ENCODE data around the gene CT47A7. TPM values are rescaled to one million over a fixed set of nuclear protein-coding genes. Genes with fewer than 3 reads are reported as not detected.
"Not testable (repeated sequence)": the region's sequence is repeated elsewhere in the genome, so short reads cannot be mapped to it uniquely, and the experiment has no call there.

CT47A7 gene
- total RNA-seq (2014; rRNA removed; shearing (Covaris generic)), result 0.17 TPM in 1 of 2 replicates, not detected in the other
- polyA plus RNA-seq (2015; cell fraction: cytosol; rRNA removed), result not detected in 2 replicates
- not detected in 2 replicates for polyA plus RNA-seq (2015; cell fraction: nucleus; rRNA removed)

DNA sequence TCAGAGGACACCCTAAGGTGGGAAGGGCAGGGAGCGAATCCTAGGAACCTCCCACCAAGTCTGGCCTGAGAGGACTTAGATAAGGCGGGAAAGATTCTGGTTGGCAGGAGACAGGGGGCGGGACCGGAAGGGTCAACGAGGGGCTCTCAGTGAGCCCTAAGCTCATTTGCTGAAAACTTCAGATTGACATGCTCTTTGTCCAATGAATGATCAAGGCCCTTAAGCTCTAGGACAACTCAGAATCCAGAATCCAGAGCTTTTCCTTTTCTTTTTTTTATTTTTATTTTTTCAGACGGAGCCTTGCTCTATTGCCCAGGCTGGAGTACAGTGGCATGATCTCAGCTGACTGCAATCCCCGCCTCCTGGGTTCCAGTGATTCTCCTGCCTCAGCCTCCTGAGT lies at the start of gene CT47A7:
Gene CT47A7, minus strand, starts transcription at position 101 of the 400 bp plus-strand sequence. CDS start 255 bp downstream, outside the sequence.
- not testable (repeated sequence) for DNase-seq (ENCODE audit: low read depth)

DNA sequence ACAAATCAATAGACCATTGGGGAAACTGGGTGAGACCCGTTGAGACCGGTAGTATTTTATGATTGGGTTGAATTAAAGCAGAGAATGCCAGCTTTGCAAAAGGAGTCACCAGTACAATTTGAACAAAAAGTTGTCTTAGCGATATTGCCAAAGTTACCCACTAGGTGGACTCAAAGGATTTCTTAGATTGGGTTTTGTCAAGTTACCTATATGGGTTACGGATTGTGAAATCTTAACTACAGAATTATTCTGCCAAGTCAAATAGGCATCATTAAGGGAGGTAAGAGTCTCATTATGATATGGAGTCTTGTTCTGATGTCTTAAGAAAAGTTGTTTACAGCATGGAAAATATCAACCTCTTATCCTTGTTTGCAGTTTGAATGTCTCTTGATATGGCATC lies 44.2 kb upstream of the CT47A7 start:
- peak; percentile 4 for DNase-seq (ENCODE audit: low read depth)

DNA sequence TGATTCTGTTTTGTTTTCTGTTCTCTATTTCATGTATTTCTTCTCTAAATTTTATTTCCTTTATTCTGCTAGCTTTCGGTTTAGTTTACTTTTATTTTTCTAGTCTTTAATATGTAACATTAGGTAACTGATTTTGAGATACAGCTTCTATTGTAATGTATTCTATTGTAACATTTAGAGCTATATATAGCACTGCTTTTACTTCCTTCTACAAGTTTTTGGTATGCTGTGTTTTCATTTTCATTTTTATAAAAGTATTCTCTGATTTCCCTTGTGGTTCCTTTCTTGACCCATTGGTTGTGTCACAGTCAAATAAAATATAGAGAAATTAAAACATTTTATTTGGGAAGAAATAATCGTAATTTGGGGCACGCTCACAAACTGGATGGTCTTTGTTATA lies 43.0 kb upstream of the CT47A7 start:
- DNase-seq (ENCODE audit: low read depth), result no peak

DNA sequence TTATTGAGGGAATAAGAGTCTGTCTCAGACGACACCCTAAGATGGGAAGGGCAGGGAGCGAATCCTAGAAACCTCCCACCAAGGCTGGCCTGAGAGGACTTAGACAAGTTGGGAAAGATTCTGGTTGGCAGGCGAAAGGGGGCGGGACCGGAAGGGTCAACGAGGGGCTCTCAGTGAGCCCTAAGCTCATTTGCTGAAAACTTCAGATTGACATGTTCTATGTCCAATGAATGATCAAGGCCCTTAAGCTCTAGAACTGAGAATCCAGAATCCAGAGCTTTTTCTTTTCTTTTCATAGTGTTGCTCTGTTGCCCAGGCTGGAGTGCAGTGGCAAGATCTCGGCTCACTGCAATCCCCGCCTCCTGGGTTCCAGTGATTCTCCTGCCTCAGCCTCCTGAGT lies 29.3 kb upstream of the CT47A7 start, which contains the start of gene CT47A1:
Gene CT47A1, minus strand, starts transcription at position 101 of the 400 bp plus-strand sequence. CDS start 231 bp downstream, outside the sequence.
- not testable (repeated sequence) for DNase-seq (ENCODE audit: low read depth)

Small RNA genes within 50 kb of the gene (small RNA-seq; reads per million reads assigned to genes)
- gene AL670379.1, result not detected
- not detected for gene AL670379.10
- gene AL670379.11, result not detected
- not detected for gene AL670379.12
- not detected for gene AL670379.2
- not detected for gene AL670379.3
- gene AL670379.4, result not detected
- not detected for gene AL670379.5
- not detected for gene AL670379.6
- not detected for gene AL670379.7
- not detected for gene AL670379.8
- gene AL670379.9, result not detected

Other genes starting within 250 kb of the CT47A7 start
- not detected in 2 replicates for gene CT47B1, start 80.7 kb downstream of the CT47A7 start, total RNA-seq (2014; rRNA removed; shearing (Covaris generic))
- not detected in 2 replicates for gene CT47A11, start 19.4 kb downstream of the CT47A7 start, total RNA-seq (2014; rRNA removed; shearing (Covaris generic))
- gene CT47A10, start 14.6 kb downstream of the CT47A7 start, total RNA-seq (2014; rRNA removed; shearing (Covaris generic)), result not detected in 2 replicates
- gene CT47A9, start 9.7 kb downstream of the CT47A7 start, total RNA-seq (2014; rRNA removed; shearing (Covaris generic)), result not detected in 2 replicates
- gene CT47A8, start 4.9 kb downstream of the CT47A7 start, total RNA-seq (2014; rRNA removed; shearing (Covaris generic)), result not detected in 2 replicates
- gene CT47A6, start 4.9 kb upstream of the CT47A7 start, total RNA-seq (2014; rRNA removed; shearing (Covaris generic)), result 0.47 TPM in 1 of 2 replicates, not detected in the other
- not detected in 2 replicates for gene CT47A5, start 9.7 kb upstream of the CT47A7 start, total RNA-seq (2014; rRNA removed; shearing (Covaris generic))
- gene CT47A4, start 14.6 kb upstream of the CT47A7 start, total RNA-seq (2014; rRNA removed; shearing (Covaris generic)), result not detected in 2 replicates
- not detected in 2 replicates for gene CT47A3, start 19.5 kb upstream of the CT47A7 start, total RNA-seq (2014; rRNA removed; shearing (Covaris generic))
- gene CT47A2, start 24.3 kb upstream of the CT47A7 start, total RNA-seq (2014; rRNA removed; shearing (Covaris generic)), result not detected in 2 replicates
- gene CT47A1, start 29.2 kb upstream of the CT47A7 start, total RNA-seq (2014; rRNA removed; shearing (Covaris generic)), result not detected in 2 replicates
- gene GLUD2, start 91.0 kb upstream of the CT47A7 start, total RNA-seq (2014; rRNA removed; shearing (Covaris generic)), result 0.30 and 0.34 TPM in 2 replicates